HCT116 (cell line): ENCODE data around the gene RAP1GAP2. TPM values are rescaled to one million over a fixed set of nuclear protein-coding genes. Genes with fewer than 3 reads are reported as not detected.

Source experiments
- ATAC-seq: fragments of 200-7000 bp; cut with Tn5 transposase; 2 replicates; pipeline ENCODE4 v1.9.1; 2020; ENCODE audit warnings: mild to moderate bottlenecking, moderate library complexity
- BruUV-seq: library from RNA; stranded (reverse); fragments of 400-500 nt; replicated peaks from 2 replicates; lab custom pipeline; 2021; lab: Mats Ljungman, UMichigan
- CTCF ChIA-PET: fragments of 300-600 bp; sonication (Branson Sonifier 250); formaldehyde crosslinking; loops from one replicate; lab custom pipeline; 2021; ENCODE audit warnings: antibody characterized with exemption; lab: Charles Lee
- POLR2A ChIA-PET: fragments of 300-600, 350-600 bp; sonication (Branson Sonifier 250); formaldehyde crosslinking; loops from one replicate; lab custom pipeline; 2021; ENCODE audit warnings: antibody characterized with exemption; lab: Charles Lee
- RAD21 ChIA-PET, 2 experiments: fragments of 300-600 bp; sonication (Branson Sonifier 250); formaldehyde crosslinking; loops; one replicate each; lab custom pipeline; 2023; ENCODE audit warnings: low total read pairs in 2 of 2; ENCODE audit not compliant: uncharacterized antibody in 2 of 2, unreplicated experiment in 2 of 2, low non-redundant PET in 1 of 2; lab: Charles Lee
- DNase-seq: peaks from one replicate; pipeline ENCODE4 v3.0.0-alpha.2; 2010; ENCODE audit warnings: low read depth, low spot score
- H2AFZ ChIP-seq: fragments of 200-600 bp; shearing (Covaris generic), sonication (generic); 2 replicates; pipeline ENCODE4 v1.6.1; 2017; ENCODE audit warnings: low read depth, mixed run types, mixed read lengths, antibody characterized with exemption, low read length; ENCODE audit not compliant: poor library complexity, severe bottlenecking
- H3K27ac ChIP-seq: 2 replicates; pipeline ENCODE4 v1.5.1; 2012; ENCODE audit warnings: low read depth, low read length
- H3K27me3 ChIP-seq: fragments of 200-600 bp; sonication (generic); 2 replicates; pipeline ENCODE4 v1.6.1; 2016; ENCODE audit warnings: mixed run types, low read length, mixed read lengths; ENCODE audit not compliant: insufficient read depth
- H3K36me3 ChIP-seq, 2 experiments: fragments of 200-500 bp in 1 of 2; fragments of 200-600 bp in 1 of 2; sonication (Bioruptor generic) in 1 of 2; sonication (generic) in 1 of 2; 2 replicates each; pipeline versions ENCODE4 v1.5.1 to v1.6.1; 2014 to 2016; ENCODE audit warnings: low read length in 2 of 2, inconsistent platforms in 1 of 2, mixed read lengths in 1 of 2, mixed run types in 1 of 2; ENCODE audit not compliant: insufficient read depth in 2 of 2, control insufficient read depth in 1 of 2
- H3K4me1 ChIP-seq, 2 experiments: fragments of 200-600 bp in 1 of 2; sonication (generic) in 1 of 2; 2 replicates each; pipeline versions ENCODE4 v1.5.1 to v1.6.1; 2012 to 2017; ENCODE audit warnings: low read length in 2 of 2, inconsistent platforms in 1 of 2, mild to moderate bottlenecking in 1 of 2, mixed read lengths in 1 of 2, mixed run types in 1 of 2, moderate library complexity in 1 of 2; ENCODE audit not compliant: insufficient read depth in 2 of 2, control insufficient read depth in 1 of 2
- H3K4me2 ChIP-seq: fragments of 200-600 bp; sonication (generic); 2 replicates; pipeline ENCODE4 v1.6.1; 2017; ENCODE audit warnings: mixed run types, low read length, mixed read lengths
- H3K4me3 ChIP-seq, 2 experiments: fragments of 200-600 bp in 1 of 2; sonication (generic) in 1 of 2; replicated peaks in 1 of 2; 2 replicates each; pipeline ENCODE4 v1.5.1; 2011 to 2016; ENCODE audit warnings: low read length in 2 of 2, control low read depth in 1 of 2, low read depth in 1 of 2, mild to moderate bottlenecking in 1 of 2, mixed read lengths in 1 of 2, mixed run types in 1 of 2
- H3K79me2 ChIP-seq: fragments of 200-600 bp; sonication (generic); 2 replicates; pipeline ENCODE4 v1.6.1; 2017; ENCODE audit warnings: mild to moderate bottlenecking, mixed run types, low read length, moderate library complexity, mixed read lengths; ENCODE audit not compliant: insufficient read depth
- H3K9ac ChIP-seq: fragments of 200-600 bp; sonication (generic); 2 replicates; pipeline ENCODE4 v1.6.1; 2016; ENCODE audit warnings: low read length, mixed read lengths
- H3K9me2 ChIP-seq: fragments of 200-600 bp; sonication (generic), shearing (Covaris generic); 2 replicates; pipeline ENCODE4 v1.6.1; 2017; ENCODE audit warnings: mixed run types, mild to moderate bottlenecking, moderate library complexity; ENCODE audit not compliant: insufficient read depth
- H3K9me3 ChIP-seq, 2 experiments: fragments of 200-500 bp in 1 of 2; fragments of 200-600 bp in 1 of 2; sonication (Bioruptor generic) in 1 of 2; sonication (generic) in 1 of 2; 2 replicates each; pipeline ENCODE4 v1.6.1; 2014 to 2017; ENCODE audit warnings: low read length in 2 of 2, mixed read lengths in 2 of 2, inconsistent platforms in 1 of 2, low read depth in 1 of 2, mild to moderate bottlenecking in 1 of 2, mixed run types in 1 of 2, moderate library complexity in 1 of 2; ENCODE audit not compliant: control insufficient read depth in 1 of 2, insufficient read depth in 1 of 2
- H4K20me1 ChIP-seq: fragments of 200-600 bp; sonication (generic), shearing (Covaris generic); 2 replicates; pipeline ENCODE4 v1.6.1; 2017; ENCODE audit warnings: mixed run types, mild to moderate bottlenecking, moderate library complexity; ENCODE audit not compliant: insufficient read depth
- CBX3 ChIP-seq: IDR thresholded peaks from 2 replicates; pipeline ENCODE4 v1.6.1; 2012; ENCODE audit warnings: low read depth
- ELF1 ChIP-seq: IDR thresholded peaks from 2 replicates; pipeline ENCODE4 v1.6.1; 2012; ENCODE audit warnings: low read depth, borderline replicate concordance
- POLR2AphosphoS5 ChIP-seq: IDR thresholded peaks from 2 replicates; pipeline ENCODE4 v1.6.1; 2011; ENCODE audit warnings: mild to moderate bottlenecking, low read depth, low read length, moderate library complexity
- SP1 ChIP-seq: IDR thresholded peaks from 2 replicates; pipeline ENCODE4 v1.6.1; 2012; ENCODE audit warnings: low read depth
- SRF ChIP-seq: IDR thresholded peaks from 2 replicates; pipeline ENCODE4 v1.6.1; 2012; ENCODE audit warnings: low read depth
- ZFX ChIP-seq: fragments of 450-650 bp; IDR thresholded peaks from 2 replicates; pipeline ENCODE4 v1.6.1; 2017
- intact Hi-C: fragments of 100-400 bp; cut with micrococcal nuclease; formaldehyde crosslinking; loops from 2 replicates; pipeline ENCODE4 v1.10.0; 2022
- total RNA-seq: library from RNA; stranded (reverse); gene quantifications from one replicate; pipeline ENCODE4 v1.2.1, GENCODE V29; 2021; ENCODE audit not compliant: unreplicated experiment
- TF ChIP-seq, protein P1 (sequence below): IDR thresholded peaks from 2 replicates; pipeline ENCODE4 v1.6.1; 2012; ENCODE audit warnings: low read depth

The RAP1GAP2 gene
- total RNA-seq, 1 experiment from 2014 or later: 54.6 TPM

DNA sequence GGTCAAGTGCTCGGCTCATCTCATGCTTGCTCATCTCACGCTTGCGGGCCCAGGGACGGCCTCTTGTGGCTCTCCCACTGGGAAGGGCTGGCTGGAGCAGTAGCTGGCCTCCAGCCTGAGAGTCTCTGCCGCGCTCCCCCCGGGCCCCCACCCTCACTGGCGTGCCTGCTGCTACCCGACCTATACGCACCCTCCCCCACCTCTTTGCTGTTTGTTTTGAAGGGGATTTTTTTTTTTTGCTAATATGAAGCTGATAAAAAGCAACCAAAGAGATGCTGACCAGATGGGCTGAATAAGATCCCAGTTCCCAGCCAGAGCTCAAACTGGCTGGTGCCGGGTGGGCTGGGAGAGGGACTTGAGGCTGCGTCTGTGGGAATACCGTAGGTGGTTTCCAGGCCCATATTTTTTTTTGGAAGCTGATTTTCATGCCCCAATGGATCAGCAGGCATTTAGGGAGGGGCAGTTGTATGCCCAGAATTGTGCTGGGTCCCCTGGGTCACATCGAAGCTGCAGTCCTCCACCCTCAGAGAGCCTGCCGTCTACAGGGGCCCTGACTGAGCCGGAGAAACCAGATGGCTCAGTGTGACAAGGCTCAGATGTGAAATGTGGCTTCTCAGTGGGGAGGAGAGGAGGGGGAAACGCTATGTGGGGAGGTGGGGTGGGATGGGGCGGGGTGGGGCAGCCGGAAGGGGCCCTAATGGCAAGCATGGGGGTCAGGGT lies 115.0 kb downstream of the RAP1GAP2 start:
- no peaks in the 10 kb centered on the region for H3K9me2 ChIP-seq
- H3K79me2 ChIP-seq: no peaks in the 10 kb centered on the region
- RAD21 ChIA-PET: no interaction called here
- DNase-seq (no peak), ATAC-seq (no peak)
- intact Hi-C loops: no loop called here
- no peak overlapping the region for H3K9ac ChIP-seq
- no peaks in the 10 kb centered on the region for H3K27me3 ChIP-seq
- H3K27ac ChIP-seq: no peak overlapping the region
- no peaks in the 10 kb centered on the region for H3K36me3 ChIP-seq
- POLR2A ChIA-PET: no interaction called here
- BruUV-seq: no TSS peak
- no peaks in the 10 kb centered on the region for H4K20me1 ChIP-seq
- H3K4me2 ChIP-seq: no peak overlapping the region
- no peak overlapping the region for H3K4me3 ChIP-seq
- H2AFZ ChIP-seq: no peak overlapping the region
- TF ChIP-seq, protein P1, sequence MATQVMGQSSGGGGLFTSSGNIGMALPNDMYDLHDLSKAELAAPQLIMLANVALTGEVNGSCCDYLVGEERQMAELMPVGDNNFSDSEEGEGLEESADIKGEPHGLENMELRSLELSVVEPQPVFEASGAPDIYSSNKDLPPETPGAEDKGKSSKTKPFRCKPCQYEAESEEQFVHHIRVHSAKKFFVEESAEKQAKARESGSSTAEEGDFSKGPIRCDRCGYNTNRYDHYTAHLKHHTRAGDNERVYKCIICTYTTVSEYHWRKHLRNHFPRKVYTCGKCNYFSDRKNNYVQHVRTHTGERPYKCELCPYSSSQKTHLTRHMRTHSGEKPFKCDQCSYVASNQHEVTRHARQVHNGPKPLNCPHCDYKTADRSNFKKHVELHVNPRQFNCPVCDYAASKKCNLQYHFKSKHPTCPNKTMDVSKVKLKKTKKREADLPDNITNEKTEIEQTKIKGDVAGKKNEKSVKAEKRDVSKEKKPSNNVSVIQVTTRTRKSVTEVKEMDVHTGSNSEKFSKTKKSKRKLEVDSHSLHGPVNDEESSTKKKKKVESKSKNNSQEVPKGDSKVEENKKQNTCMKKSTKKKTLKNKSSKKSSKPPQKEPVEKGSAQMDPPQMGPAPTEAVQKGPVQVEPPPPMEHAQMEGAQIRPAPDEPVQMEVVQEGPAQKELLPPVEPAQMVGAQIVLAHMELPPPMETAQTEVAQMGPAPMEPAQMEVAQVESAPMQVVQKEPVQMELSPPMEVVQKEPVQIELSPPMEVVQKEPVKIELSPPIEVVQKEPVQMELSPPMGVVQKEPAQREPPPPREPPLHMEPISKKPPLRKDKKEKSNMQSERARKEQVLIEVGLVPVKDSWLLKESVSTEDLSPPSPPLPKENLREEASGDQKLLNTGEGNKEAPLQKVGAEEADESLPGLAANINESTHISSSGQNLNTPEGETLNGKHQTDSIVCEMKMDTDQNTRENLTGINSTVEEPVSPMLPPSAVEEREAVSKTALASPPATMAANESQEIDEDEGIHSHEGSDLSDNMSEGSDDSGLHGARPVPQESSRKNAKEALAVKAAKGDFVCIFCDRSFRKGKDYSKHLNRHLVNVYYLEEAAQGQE: no peak
- no peak for TF ChIP-seq CBX3
- no peak for TF ChIP-seq POLR2AphosphoS5
- TF ChIP-seq ZFX: no peak
- TF ChIP-seq SP1: no peak
- no peak for TF ChIP-seq SRF
- TF ChIP-seq ELF1: no peak
- no peaks in the 10 kb centered on the region for H3K4me1 ChIP-seq
- CTCF ChIA-PET: no interaction called here
- H3K9me3 ChIP-seq: no peaks in the 10 kb centered on the region
